GM18907 (cell line): ENCODE data around the gene MSMB.
"Not testable (repeated sequence)": the region's sequence is repeated elsewhere in the genome, so short reads cannot be mapped to it uniquely, and the experiment has no call there.

ENCODE experiments used
- ATAC-seq: cut with Tn5 transposase; IDR thresholded peaks from one replicate; pipeline ENCODE4 v1.9.1; 2021; ENCODE audit warnings: mild to moderate bottlenecking, moderate library complexity; ENCODE audit not compliant: unreplicated experiment

Gene MSMB

GRCh38 chr10:46046261-46046660, at the start of gene MSMB:
Gene MSMB (minus strand): TSS chr10:46046269. CDS start chr10:46046237, 32 bp downstream.
- ATAC-seq = no peak

- ATAC-seq = no peak
Observed at GRCh38 chr10:46094931-46095750, 49.1 kb upstream of the MSMB start.

GRCh38 chr10:46094197-46094500, 48.1 kb upstream of the MSMB start:
- no peak for ATAC-seq

GRCh38 chr10:46093316-46094196, 47.5 kb upstream of the MSMB start:
- ATAC-seq = not testable (repeated sequence)

- ATAC-seq = no peak
Observed at GRCh38 chr10:46092524-46093081, 46.5 kb upstream of the MSMB start.

- ATAC-seq = no peak
Observed at GRCh38 chr10:46091828-46092523, 45.9 kb upstream of the MSMB start.

- no peak for ATAC-seq
Observed at GRCh38 chr10:46091080-46091827, 45.2 kb upstream of the MSMB start.

- ATAC-seq = no peak
Observed at GRCh38 chr10:46090258-46090812, 44.3 kb upstream of the MSMB start.

GRCh38 chr10:46087381-46087780, 41.3 kb upstream of the MSMB start:
- ATAC-seq = not testable (repeated sequence)

GRCh38 chr10:46084321-46085165, 38.5 kb upstream of the MSMB start:
- no peak for ATAC-seq

- ATAC-seq = no peak
Observed at GRCh38 chr10:46080886-46081285, 34.8 kb upstream of the MSMB start.

- no peak for ATAC-seq
Observed at GRCh38 chr10:46079831-46080585, 33.9 kb upstream of the MSMB start.

- ATAC-seq = no peak
Observed at GRCh38 chr10:46077731-46078413, 31.8 kb upstream of the MSMB start.

GRCh38 chr10:46077141-46077554, 31.1 kb upstream of the MSMB start:
- no peak for ATAC-seq

GRCh38 chr10:46075869-46076268, 29.8 kb upstream of the MSMB start:
- ATAC-seq = no peak

- ATAC-seq = no peak
Observed at GRCh38 chr10:46074196-46074946, 28.3 kb upstream of the MSMB start.

GRCh38 chr10:46073564-46073963, 27.5 kb upstream of the MSMB start:
- no peak for ATAC-seq
